IPS-11a (cell line): ENCODE results near the gene PHAF1.

Source experiments
- H3K4me3 ChIP-seq: one replicate; pipeline ENCODE4 v1.5.1; 2013; ENCODE audit warnings: low read depth, low read length, control low read depth

Gene PHAF1

GRCh38 chr16:67191995-67192681 is 82.4 kb downstream of the PHAF1 start, which contains the start of gene E2F4:
TSS of gene E2F4 (plus strand) at chr16:67192155. CDS start at chr16:67192228, 73 bp downstream.
- peak within 1 kb of the TSS; percentile 100 for H3K4me3 ChIP-seq

DNA sequence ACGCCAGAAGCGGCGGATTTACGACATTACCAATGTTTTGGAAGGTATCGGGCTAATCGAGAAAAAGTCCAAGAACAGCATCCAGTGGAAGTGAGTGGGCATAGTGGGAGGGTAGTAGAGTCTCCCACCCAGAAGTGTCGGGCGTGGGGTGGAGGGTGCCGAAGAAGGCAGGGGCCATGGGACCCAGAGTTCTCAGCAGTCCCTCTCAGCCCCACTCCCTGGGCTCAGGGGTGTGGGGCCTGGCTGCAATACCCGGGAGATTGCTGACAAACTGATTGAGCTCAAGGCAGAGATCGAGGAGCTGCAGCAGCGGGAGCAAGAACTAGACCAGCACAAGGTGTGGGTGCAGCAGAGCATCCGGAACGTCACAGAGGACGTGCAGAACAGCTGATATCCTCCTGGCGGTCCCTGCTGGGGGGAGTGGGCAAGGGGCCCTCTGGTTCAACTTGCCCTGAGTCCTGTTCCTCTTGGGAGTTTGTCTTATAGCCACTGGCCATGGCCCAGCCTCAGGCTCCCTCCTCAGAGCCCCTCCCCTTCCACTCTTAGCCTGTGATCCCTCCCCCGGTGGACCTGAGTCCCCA is 83.1 kb downstream of the PHAF1 start:
- H3K4me3 ChIP-seq = peak overlapping the region; percentile 100

- H3K4me3 ChIP-seq = no peak overlapping the region
Measured at GRCh38 chr16:67193536-67193935, 83.8 kb downstream of the PHAF1 start.

GRCh38 chr16:67194260-67194659 is 84.5 kb downstream of the PHAF1 start:
- H3K4me3 ChIP-seq = no peak overlapping the region

GRCh38 chr16:67195676-67196075 is 85.9 kb downstream of the PHAF1 start:
- H3K4me3 ChIP-seq = no peak overlapping the region

- no peak overlapping the region for H3K4me3 ChIP-seq
Measured at GRCh38 chr16:67196881-67197280, 87.1 kb downstream of the PHAF1 start.

- no peak overlapping the region for H3K4me3 ChIP-seq
Measured at GRCh38 chr16:67197704-67198103, 88.0 kb downstream of the PHAF1 start.
